ENCODE measurements around the gene DCXR.

DNA sequence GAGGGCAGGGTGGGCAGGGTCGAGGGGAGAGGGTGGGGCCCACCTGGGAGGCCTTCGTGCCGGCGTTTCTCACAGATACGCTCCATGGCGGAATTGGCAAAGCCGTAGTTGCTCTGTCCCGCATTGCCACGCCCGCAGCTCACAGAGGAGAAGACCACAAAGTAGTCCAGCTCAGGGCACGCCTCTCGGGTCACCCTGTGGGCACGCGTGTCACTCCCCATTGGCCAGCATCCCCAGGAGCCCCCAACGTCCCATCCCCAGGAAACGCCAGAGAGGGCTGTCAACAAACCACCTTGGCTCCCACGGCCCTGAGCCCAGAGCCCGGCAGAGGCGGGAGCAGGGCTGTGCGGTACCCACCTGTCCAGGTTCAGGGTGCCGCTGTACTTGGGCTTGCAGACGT is 44.5 kb upstream of the DCXR start:
- TF ChIP-seq, protein P1, sequence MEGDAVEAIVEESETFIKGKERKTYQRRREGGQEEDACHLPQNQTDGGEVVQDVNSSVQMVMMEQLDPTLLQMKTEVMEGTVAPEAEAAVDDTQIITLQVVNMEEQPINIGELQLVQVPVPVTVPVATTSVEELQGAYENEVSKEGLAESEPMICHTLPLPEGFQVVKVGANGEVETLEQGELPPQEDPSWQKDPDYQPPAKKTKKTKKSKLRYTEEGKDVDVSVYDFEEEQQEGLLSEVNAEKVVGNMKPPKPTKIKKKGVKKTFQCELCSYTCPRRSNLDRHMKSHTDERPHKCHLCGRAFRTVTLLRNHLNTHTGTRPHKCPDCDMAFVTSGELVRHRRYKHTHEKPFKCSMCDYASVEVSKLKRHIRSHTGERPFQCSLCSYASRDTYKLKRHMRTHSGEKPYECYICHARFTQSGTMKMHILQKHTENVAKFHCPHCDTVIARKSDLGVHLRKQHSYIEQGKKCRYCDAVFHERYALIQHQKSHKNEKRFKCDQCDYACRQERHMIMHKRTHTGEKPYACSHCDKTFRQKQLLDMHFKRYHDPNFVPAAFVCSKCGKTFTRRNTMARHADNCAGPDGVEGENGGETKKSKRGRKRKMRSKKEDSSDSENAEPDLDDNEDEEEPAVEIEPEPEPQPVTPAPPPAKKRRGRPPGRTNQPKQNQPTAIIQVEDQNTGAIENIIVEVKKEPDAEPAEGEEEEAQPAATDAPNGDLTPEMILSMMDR (IDR thresholded peaks at IDR 0.05): no peak
- TF ChIP-seq POLR2A (IDR thresholded peaks at IDR 0.05): no peak
- no peak for TF ChIP-seq EP300 (IDR thresholded peaks at IDR 0.05)
